HL-60 (cell line): Measurements from ENCODE around the gene CDC45.

ENCODE experiments used
- POLR2AphosphoS5 ChIP-seq: IDR thresholded peaks from 2 replicates; pipeline ENCODE4 v1.6.1; 2012; ENCODE audit warnings: low read depth
- SPI1 ChIP-seq: IDR thresholded peaks from 2 replicates; pipeline ENCODE4 v1.6.1; 2012; ENCODE audit warnings: low read depth, mild to moderate bottlenecking, borderline replicate concordance

DNA sequence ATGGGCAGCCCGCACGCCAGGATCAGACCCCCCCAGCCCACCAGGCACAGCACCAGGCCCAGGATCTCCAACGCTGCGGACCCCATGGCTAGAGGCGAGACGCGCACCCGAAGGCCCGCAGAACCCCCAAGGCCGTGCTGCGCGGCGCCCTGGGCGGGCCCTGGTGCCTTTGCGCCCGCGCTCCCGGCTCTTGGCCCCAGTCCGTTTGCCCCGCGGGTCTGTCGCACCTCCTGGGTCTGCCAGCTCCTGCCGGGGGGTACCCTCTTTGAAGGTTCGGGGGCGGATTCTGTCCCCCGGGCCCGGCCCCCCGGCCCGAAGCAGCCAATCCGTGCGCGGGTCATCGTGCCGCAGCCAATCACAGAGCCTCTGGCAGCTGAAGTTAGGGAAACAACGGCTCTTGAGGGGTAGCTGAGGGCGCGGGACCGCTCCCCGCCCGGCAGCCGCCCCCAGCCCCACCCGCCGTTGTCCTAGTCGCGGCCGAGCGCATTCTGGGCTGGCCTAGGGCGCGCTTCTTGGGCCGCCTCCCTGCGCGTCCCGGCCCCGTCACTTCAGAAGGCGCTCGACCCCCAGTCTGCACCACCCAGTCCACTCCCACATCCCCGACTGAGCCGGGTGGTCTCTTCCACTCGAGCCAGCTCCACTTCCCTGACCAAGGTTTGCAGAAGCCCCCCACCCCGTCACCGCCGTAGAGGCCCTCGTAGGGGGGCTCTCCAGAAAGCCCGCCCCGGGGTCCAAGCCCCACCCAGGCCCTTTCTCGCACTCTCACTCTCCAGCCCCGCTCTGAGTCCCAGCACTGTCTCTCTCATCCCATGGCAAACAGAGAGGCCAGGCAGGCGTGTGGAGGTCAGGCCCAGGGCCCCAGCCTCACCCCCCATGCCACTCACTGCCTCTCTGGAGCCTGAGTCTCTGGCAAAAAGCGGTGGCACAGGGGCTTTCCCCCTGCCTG, 44.7 kb downstream of the CDC45 start, which contains the start of gene CLDN5:
- no peak for TF ChIP-seq SPI1
- no peak for TF ChIP-seq POLR2AphosphoS5
